Spleen (tissue), 7 donors: ENCODE measurements around the gene CD2.

Source experiments
- CTCF ChIP-seq, 11 experiments: fragments of 200-600 bp in 7 of 11; fragments of 450-650 bp in 4 of 11; sonication (generic) in 4 of 11; IDR thresholded peaks in 8 of 11; conservative IDR thresholded peaks in 3 of 11; 1 replicate in 7 of 11; 2 replicates in 4 of 11; pipeline versions ENCODE4 v1.4.0 to v1.8.0; 2016 to 2021; ENCODE audit warnings: antibody characterized with exemption in 11 of 11, inconsistent platforms in 4 of 11, mild to moderate bottlenecking in 1 of 11
- POLR2A ChIP-seq, 3 donors: fragments of 450-650 bp; IDR thresholded peaks; one replicate each; pipeline ENCODE4 v1.5.1; 2017; ENCODE audit warnings: antibody characterized with exemption in 3 of 3, mild to moderate bottlenecking in 1 of 3
- POLR2AphosphoS5 ChIP-seq, 3 donors: sonication (generic); formaldehyde crosslinking; IDR thresholded peaks; one replicate each; pipeline ENCODE4 v1.5.1; 2017; ENCODE audit warnings: antibody characterized with exemption in 3 of 3
- donor health status: DM: no; HTN: no; CAD: no; lungs with moderate emphysema.
- donor health status: DM: no; HTN: no; CAD: no.
- donor health status: DM: no; HTN: no; CAD: no.

GRCh38 chr1:116769561-116769977, 15.3 kb downstream of the CD2 start:
- TF ChIP-seq POLR2A (IDR thresholded peaks at IDR 0.05) (no peak), CTCF (IDR thresholded peaks at IDR 0.05 in 8 of 11, conservative IDR thresholded peaks at IDR 0.05 in 3 of 11) (no peak), POLR2AphosphoS5 (IDR thresholded peaks at IDR 0.05) (peak in 1 of 3 donors; percentile 73)
